Measurements from ENCODE around the gene IL11RA.

The IL11RA gene

GRCh38 chr9:34654323-34655051 lies 2.5 kb downstream of the IL11RA start:
- DNase-seq (ENCODE audit: low read depth): no peak

GRCh38 chr9:34655394-34655793 lies 3.4 kb downstream of the IL11RA start:
- no peak for DNase-seq (ENCODE audit: low read depth)

GRCh38 chr9:34656992-34657391 lies 5.0 kb downstream of the IL11RA start:
- no peak for DNase-seq (ENCODE audit: low read depth)

GRCh38 chr9:34658461-34658860 lies 6.5 kb downstream of the IL11RA start:
- no peak for DNase-seq (ENCODE audit: low read depth)

GRCh38 chr9:34659592-34660253 lies 7.7 kb downstream of the IL11RA start:
- DNase-seq (ENCODE audit: low read depth): no peak

GRCh38 chr9:34662526-34663302 lies 10.7 kb downstream of the IL11RA start, which contains the start of gene CCL27:
CCL27 (minus strand) TSS chr9:34662657; CDS start chr9:34662633, 24 bp downstream.
- DNase-seq (ENCODE audit: low read depth): peak; percentile 30

- DNase-seq (ENCODE audit: low read depth): no peak
Measured at GRCh38 chr9:34663303-34663605, 11.3 kb downstream of the IL11RA start.

- DNase-seq (ENCODE audit: low read depth): peak; percentile 53
Measured at GRCh38 chr9:34664281-34665066, 12.5 kb downstream of the IL11RA start.

GRCh38 chr9:34665067-34665380 lies 13.0 kb downstream of the IL11RA start:
- DNase-seq (ENCODE audit: low read depth): no peak

- peak; percentile 85 for DNase-seq (ENCODE audit: low read depth)
Measured at GRCh38 chr9:34665381-34666250, 13.6 kb downstream of the IL11RA start.

- DNase-seq (ENCODE audit: low read depth): no peak
Measured at GRCh38 chr9:34669809-34670562, 18.0 kb downstream of the IL11RA start.

GRCh38 chr9:34671307-34671706 lies 19.3 kb downstream of the IL11RA start:
- no peak for DNase-seq (ENCODE audit: low read depth)

GRCh38 chr9:34674440-34674839 lies 22.5 kb downstream of the IL11RA start:
- DNase-seq (ENCODE audit: low read depth): no peak

- no peak for DNase-seq (ENCODE audit: low read depth)
Measured at GRCh38 chr9:34675048-34675714, 23.2 kb downstream of the IL11RA start.

GRCh38 chr9:34675869-34676268 lies 23.9 kb downstream of the IL11RA start:
- no peak for DNase-seq (ENCODE audit: low read depth)

GRCh38 chr9:34684145-34684544 lies 32.2 kb downstream of the IL11RA start:
- no peak for DNase-seq (ENCODE audit: low read depth)

GRCh38 chr9:34684816-34685215 lies 32.8 kb downstream of the IL11RA start:
- DNase-seq (ENCODE audit: low read depth): no peak

- no peak for DNase-seq (ENCODE audit: low read depth)
Measured at GRCh38 chr9:34685591-34685990, 33.6 kb downstream of the IL11RA start.

- DNase-seq (ENCODE audit: low read depth): no peak
Measured at GRCh38 chr9:34686231-34686630, 34.2 kb downstream of the IL11RA start.

GRCh38 chr9:34686732-34687131 lies 34.7 kb downstream of the IL11RA start:
- no peak for DNase-seq (ENCODE audit: low read depth)
